Measurements from ENCODE around the gene PRSS27. TPM values are rescaled to one million over a fixed set of nuclear protein-coding genes. Genes with fewer than 3 reads are reported as not detected.

PRSS27 gene
- total RNA-seq, 2 donors from 2014 or later, result 3.7 to 4.2 TPM

DNA sequence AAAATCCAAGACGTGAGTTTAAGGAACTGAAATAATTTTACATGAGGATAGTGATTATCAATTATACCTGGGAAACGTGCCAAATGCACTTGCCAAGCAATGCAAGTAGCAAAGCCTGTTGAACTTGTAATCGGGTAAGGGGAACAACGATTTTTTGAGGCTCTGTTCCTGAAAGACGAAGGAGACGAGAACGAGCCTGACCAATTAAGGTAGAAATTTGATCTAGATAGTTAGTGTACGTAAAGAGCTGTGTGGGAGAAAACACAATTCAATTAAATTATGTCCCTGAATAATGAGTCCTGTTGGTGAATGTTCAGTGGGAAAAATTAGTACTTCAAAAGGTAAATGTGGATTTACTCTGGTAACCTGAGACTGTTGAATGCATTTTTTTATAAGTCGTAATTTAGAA is 55.4 kb downstream of the PRSS27 start:
- WGBS, 2 experiments (ENCODE audit: insufficient coverage in 1 of 2, insufficient read length in 1 of 2), result 90 to 96% methylated on average over 8 to 9 of the region's 9 CpGs
- no peak overlapping the region for H3K9ac ChIP-seq (ENCODE audit: extremely low read depth, low read length, poor library complexity, severe bottlenecking)
- H3K9me3 Mint-ChIP-seq, result peaks cover 7% of the 10 kb centered on the region
- no peak overlapping the region for H3K27ac Mint-ChIP-seq
- peaks cover 54% of the 10 kb centered on the region for H3K4me1 Mint-ChIP-seq
- H3K27me3 Mint-ChIP-seq (ENCODE audit: insufficient read depth), result peaks cover 18% of the 10 kb centered on the region
- no peak for DNase-seq
- no peak overlapping the region for H3K4me3 Mint-ChIP-seq
- no peak overlapping the region for H3K27ac ChIP-seq (ENCODE audit: low read depth, low read length)
- H3K9me3 ChIP-seq (ENCODE audit: control insufficient read depth, low read length), result no peaks in the 10 kb centered on the region
- no peak overlapping the region for H3K4me3 ChIP-seq (ENCODE audit: low read length)
- H3K36me3 Mint-ChIP-seq (ENCODE audit: low read depth), result peaks cover 5% of the 10 kb centered on the region
- TF ChIP-seq, protein P1, sequence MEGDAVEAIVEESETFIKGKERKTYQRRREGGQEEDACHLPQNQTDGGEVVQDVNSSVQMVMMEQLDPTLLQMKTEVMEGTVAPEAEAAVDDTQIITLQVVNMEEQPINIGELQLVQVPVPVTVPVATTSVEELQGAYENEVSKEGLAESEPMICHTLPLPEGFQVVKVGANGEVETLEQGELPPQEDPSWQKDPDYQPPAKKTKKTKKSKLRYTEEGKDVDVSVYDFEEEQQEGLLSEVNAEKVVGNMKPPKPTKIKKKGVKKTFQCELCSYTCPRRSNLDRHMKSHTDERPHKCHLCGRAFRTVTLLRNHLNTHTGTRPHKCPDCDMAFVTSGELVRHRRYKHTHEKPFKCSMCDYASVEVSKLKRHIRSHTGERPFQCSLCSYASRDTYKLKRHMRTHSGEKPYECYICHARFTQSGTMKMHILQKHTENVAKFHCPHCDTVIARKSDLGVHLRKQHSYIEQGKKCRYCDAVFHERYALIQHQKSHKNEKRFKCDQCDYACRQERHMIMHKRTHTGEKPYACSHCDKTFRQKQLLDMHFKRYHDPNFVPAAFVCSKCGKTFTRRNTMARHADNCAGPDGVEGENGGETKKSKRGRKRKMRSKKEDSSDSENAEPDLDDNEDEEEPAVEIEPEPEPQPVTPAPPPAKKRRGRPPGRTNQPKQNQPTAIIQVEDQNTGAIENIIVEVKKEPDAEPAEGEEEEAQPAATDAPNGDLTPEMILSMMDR (conservative IDR thresholded peaks at IDR 0.05), result no peak
- no peaks in the 10 kb centered on the region for H3K27me3 ChIP-seq (ENCODE audit: control insufficient read depth, insufficient read depth, low read length, poor library complexity, severe bottlenecking)
- H3K4me1 ChIP-seq (ENCODE audit: control insufficient read depth, insufficient read depth, low read length), result peaks cover 10% of the 10 kb centered on the region
- no peaks in the 10 kb centered on the region for H3K36me3 ChIP-seq (ENCODE audit: control insufficient read depth, insufficient read depth, low read length)

DNA sequence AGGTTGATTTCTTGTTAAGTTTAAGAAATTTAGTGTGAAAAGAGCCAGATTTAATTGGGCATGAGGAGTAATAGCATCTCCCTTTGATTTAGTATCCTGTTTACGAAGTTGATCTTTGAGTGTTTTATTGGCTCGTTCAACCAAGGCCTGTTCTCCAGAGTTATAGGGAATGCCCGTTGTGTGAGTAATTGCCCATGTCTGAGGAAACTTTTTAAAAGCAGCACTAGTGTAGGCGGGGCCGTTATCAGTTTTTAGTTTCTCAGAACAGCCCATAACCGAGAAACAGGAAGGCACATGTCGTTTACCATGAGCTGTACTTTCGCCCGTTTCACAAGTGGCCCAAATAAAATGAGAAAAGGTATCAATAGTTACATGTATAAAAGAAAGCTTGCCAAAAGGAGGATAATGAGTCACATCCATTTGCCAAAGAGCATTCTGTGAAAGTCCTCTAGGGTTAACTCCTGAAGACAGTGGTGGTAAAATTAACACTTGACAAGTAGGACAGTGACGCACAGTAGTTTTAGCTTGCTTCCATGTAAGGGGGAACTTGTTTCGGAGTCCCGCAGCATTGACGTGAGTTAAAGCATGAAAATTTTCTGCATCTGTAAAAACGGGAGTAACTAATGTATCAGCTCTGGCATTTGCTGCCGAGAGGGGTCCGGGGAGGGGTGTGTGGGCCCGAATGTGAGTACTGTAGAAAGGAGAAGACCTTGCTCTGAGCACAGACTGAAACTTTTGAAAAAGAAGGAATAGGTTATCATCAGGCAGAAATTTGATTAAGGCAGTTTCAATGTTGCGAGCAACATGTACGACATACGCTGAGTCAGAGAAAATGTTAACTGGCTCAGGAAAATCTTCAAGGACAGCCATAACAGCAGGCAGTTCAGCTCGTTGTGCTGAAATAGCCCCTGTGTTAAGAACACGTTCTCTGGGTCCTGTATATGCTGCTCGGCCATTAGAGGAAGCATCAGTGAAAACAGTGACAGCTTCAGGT is 56.2 kb downstream of the PRSS27 start:
- Mint-ChIP-seq H3K27me3 (ENCODE audit: insufficient read depth) (peaks cover 19% of the 10 kb centered on the region), H3K9me3 (peaks cover 7% of the 10 kb centered on the region), H3K36me3 (ENCODE audit: low read depth) (peaks cover 3% of the 10 kb centered on the region), H3K27ac (no peak overlapping the region), H3K4me1 (peaks cover 54% of the 10 kb centered on the region), H3K4me3 (no peak overlapping the region)
- H3K27ac ChIP-seq (ENCODE audit: low read depth, low read length), result no peak overlapping the region
- peaks cover 10% of the 10 kb centered on the region for H3K4me1 ChIP-seq (ENCODE audit: control insufficient read depth, insufficient read depth, low read length)
- no peak for DNase-seq
- H3K9me3 ChIP-seq (ENCODE audit: control insufficient read depth, low read length), result no peaks in the 10 kb centered on the region
- no peaks in the 10 kb centered on the region for H3K27me3 ChIP-seq (ENCODE audit: control insufficient read depth, insufficient read depth, low read length, poor library complexity, severe bottlenecking)
- 88 to 92% methylated on average over 23 of the region's 23 CpGs for WGBS, 2 experiments (ENCODE audit: insufficient coverage in 1 of 2, insufficient read length in 1 of 2)
- TF ChIP-seq, protein P1 (conservative IDR thresholded peaks at IDR 0.05), result no peak
- H3K36me3 ChIP-seq (ENCODE audit: control insufficient read depth, insufficient read depth, low read length), result no peaks in the 10 kb centered on the region
- no peak overlapping the region for H3K9ac ChIP-seq (ENCODE audit: extremely low read depth, low read length, poor library complexity, severe bottlenecking)
- H3K4me3 ChIP-seq (ENCODE audit: low read length), result no peak overlapping the region

Other genes starting within 250 kb of the PRSS27 start
- gene NTN3, start 248.9 kb downstream of the PRSS27 start, total RNA-seq, result under 1 TPM; 0.48 to 0.62 TPM
- 10 to 100 TPM; 15.7 to 19.4 TPM for gene TBC1D24, start 245.1 kb downstream of the PRSS27 start, total RNA-seq
- gene ATP6V0C, start 206.3 kb downstream of the PRSS27 start, total RNA-seq, result 100 to 1,000 TPM; 176 to 180 TPM
- gene AMDHD2, start 199.9 kb downstream of the PRSS27 start, total RNA-seq, result 10 to 100 TPM; 74.6 to 82.2 TPM
- under 1 TPM in 1 of 2 donors, not detected in 1; 0.24 TPM for gene CEMP1, start 188.8 kb downstream of the PRSS27 start, total RNA-seq
- gene PDPK1, start 182.2 kb downstream of the PRSS27 start, total RNA-seq, result 10 to 100 TPM; 29.2 to 30.3 TPM
- gene KCTD5, start 37.7 kb downstream of the PRSS27 start, total RNA-seq, result 10 to 100 TPM; 29.8 to 32.6 TPM
- gene SRRM2, start 32.4 kb upstream of the PRSS27 start, total RNA-seq, result 100 to 1,000 TPM; 843 to 876 TPM
- 100 to 1,000 TPM; 264 to 272 TPM for gene ELOB, start 57.1 kb upstream of the PRSS27 start, total RNA-seq
- under 1 TPM in 1 of 2 donors, not detected in 1; 0.35 TPM for gene PRSS33, start 67.3 kb upstream of the PRSS27 start, total RNA-seq
- not detected for gene PRSS41, start 78.2 kb upstream of the PRSS27 start, total RNA-seq
- not detected for gene PRSS21, start 97.0 kb upstream of the PRSS27 start, total RNA-seq
- gene ZG16B, start 110.1 kb upstream of the PRSS27 start, total RNA-seq, result not detected
- gene PRSS22, start 137.9 kb upstream of the PRSS27 start, total RNA-seq, result 1 to 10 TPM; 5.0 to 6.2 TPM
- 10 to 100 TPM; 30.9 to 35.5 TPM for gene FLYWCH2, start 163.0 kb upstream of the PRSS27 start, total RNA-seq
- gene FLYWCH1, start 191.7 kb upstream of the PRSS27 start, total RNA-seq, result 10 to 100 TPM; 20.5 to 33.6 TPM
- gene KREMEN2, start 244.1 kb upstream of the PRSS27 start, total RNA-seq, result 1 to 10 TPM; 5.0 to 8.4 TPM
- 10 to 100 TPM; 30.5 to 32.0 TPM for gene PAQR4, start 249.1 kb upstream of the PRSS27 start, total RNA-seq

Measured in endodermal cell (in vitro differentiated cells).